Upper lobe of left lung (tissue), 6 donors: Measurements from ENCODE around the gene SLC25A11. TPM values are rescaled to one million over a fixed set of nuclear protein-coding genes. Genes with fewer than 3 reads are reported as not detected.
"Not testable (repeated sequence)": the region's sequence is repeated elsewhere in the genome, so short reads cannot be mapped to it uniquely, and the experiment has no call there.

ENCODE experiments used
- ATAC-seq, 2 donors: fragments of 200-7000 bp; cut with Tn5 transposase; one replicate each; pipeline ENCODE4 v1.9.1; 2022; ENCODE audit warnings: mild to moderate bottlenecking in 2 of 2, moderate library complexity in 2 of 2; ENCODE audit not compliant: low FRiP score in 2 of 2
- DNase-seq, 2 donors: peaks; one replicate each; pipeline ENCODE4 v3.0.0-alpha.2; 2019 to 2020
- H3K27ac ChIP-seq, 4 donors: fragments of 200-600 bp; sonication (generic); one replicate each; pipeline ENCODE4 v1.5.1; 2016 to 2019
- H3K27me3 ChIP-seq, 4 donors: fragments of 200-600 bp; sonication (generic); one replicate each; pipeline ENCODE4 v1.5.1; 2017 to 2019
- H3K36me3 ChIP-seq, 4 donors: fragments of 200-600 bp; sonication (generic); one replicate each; pipeline ENCODE4 v1.5.1; 2016 to 2019
- H3K4me1 ChIP-seq, 4 donors: fragments of 200-600 bp; sonication (generic); one replicate each; pipeline ENCODE4 v1.5.1; 2018 to 2019
- H3K4me3 ChIP-seq, 4 donors: fragments of 200-600 bp; sonication (generic); one replicate each; pipeline ENCODE4 v1.5.1; 2017 to 2019; ENCODE audit warnings: mild to moderate bottlenecking in 2 of 4, moderate library complexity in 1 of 4
- H3K9me3 ChIP-seq, 4 donors: fragments of 200-600 bp; sonication (generic); one replicate each; pipeline ENCODE4 v1.5.1; 2018 to 2019
- CTCF ChIP-seq, 6 experiments: fragments of 450-650 bp in 4 of 6; fragments of 200-600 bp in 2 of 6; sonication (generic) in 2 of 6; IDR thresholded peaks; one replicate each; pipeline ENCODE4 v1.5.1; 2016 to 2019; ENCODE audit warnings: antibody characterized with exemption in 6 of 6
- EP300 ChIP-seq, 4 donors: sonication (generic); formaldehyde crosslinking; IDR thresholded peaks; one replicate each; pipeline ENCODE4 v1.5.1; 2017; ENCODE audit warnings: antibody characterized with exemption in 4 of 4, control low read depth in 2 of 4
- POLR2A ChIP-seq, 4 donors: fragments of 450-650 bp; IDR thresholded peaks; one replicate each; pipeline ENCODE4 v1.5.1; 2016 to 2017; ENCODE audit warnings: antibody characterized with exemption in 4 of 4, mild to moderate bottlenecking in 2 of 4
- POLR2AphosphoS5 ChIP-seq, 2 donors: sonication (generic); formaldehyde crosslinking; IDR thresholded peaks; one replicate each; pipeline ENCODE4 v1.5.1; 2017; ENCODE audit warnings: antibody characterized with exemption in 2 of 2
- WGBS, 2 donors: methylation state at CpG; one replicate each; pipeline ENCODE4 v1.1.5; 2017 to 2018; 5-methylcytosine and 5-hydroxymethylcytosine counted together
- total RNA-seq, 6 donors: library from RNA; depleted of rRNA in 4 of 6; stranded (reverse); fragments of >200 nt in 4 of 6; gene quantifications; one replicate each; pipeline versions ENCODE4 v1.1.0 to v1.2.1, GENCODE V29; 2016 to 2021
- donor health status: DM: no; HTN: no; CAD: no; lungs with moderate emphysema.
- donor health status: DM: no; HTN: yes; CAD: no; lungs with severe emphysema.

Gene SLC25A11
- total RNA-seq, 6 donors from 2014 or later, result 37.5 to 69.2 (median 47.9) TPM

GRCh38 chr17:4933646-4934045 lies 6.2 kb downstream of the SLC25A11 start:
- Histone ChIP-seq H3K27ac (peak overlapping the region in 1 of 4 donors; percentile 36), H3K36me3 (peaks cover 8 to 25% (median 16%) of the 10 kb centered on the region in 4 donors), H3K9me3 (no peaks in the 10 kb centered on the region), H3K27me3 (no peaks in the 10 kb centered on the region), H3K4me1 (peaks cover 12 to 23% (median 13%) of the 10 kb centered on the region in 4 donors), H3K4me3 (no peak overlapping the region)
- TF ChIP-seq POLR2A (IDR thresholded peaks at IDR 0.05), result no peak
- no peak for TF ChIP-seq EP300 (IDR thresholded peaks at IDR 0.05)
- TF ChIP-seq POLR2AphosphoS5 (IDR thresholded peaks at IDR 0.05), result no peak
- TF ChIP-seq CTCF (IDR thresholded peaks at IDR 0.05), result no peak
- ATAC-seq (no peak), DNase-seq (no peak)
- WGBS, 2 donors, result 82 to 85% methylated on average over 4 to 9 of the region's 16 CpGs

GRCh38 chr17:4932756-4933155 lies 7.1 kb downstream of the SLC25A11 start:
- Histone ChIP-seq H3K27ac (no peak overlapping the region), H3K4me1 (peaks cover 5 to 14% (median 8%) of the 10 kb centered on the region in 4 donors), H3K9me3 (no peaks in the 10 kb centered on the region), H3K27me3 (no peaks in the 10 kb centered on the region), H3K36me3 (peaks cover 8 to 17% (median 12%) of the 10 kb centered on the region in 4 donors), H3K4me3 (no peak overlapping the region)
- WGBS, 2 donors, result 90 to 94% methylated on average over 8 to 12 of the region's 12 CpGs
- ATAC-seq, result no peak
- no peak for DNase-seq
- TF ChIP-seq CTCF (IDR thresholded peaks at IDR 0.05) (no peak), POLR2A (IDR thresholded peaks at IDR 0.05) (no peak), POLR2AphosphoS5 (IDR thresholded peaks at IDR 0.05) (no peak), EP300 (IDR thresholded peaks at IDR 0.05) (no peak)

- WGBS, 2 donors, result 75 to 80% methylated on average over 14 of the region's 14 CpGs
Measured at GRCh38 chr17:4931963-4932362, 7.9 kb downstream of the SLC25A11 start, which contains the start of gene GP1BA. Gene GP1BA, plus strand, starts transcription at chr17:4932277. Its CDS starts 328 bp downstream, at chr17:4932605.

GRCh38 chr17:4928881-4929280 lies 11.0 kb downstream of the SLC25A11 start:
- H3K4me3 ChIP-seq, result no peak overlapping the region
- H3K9me3 ChIP-seq, result no peaks in the 10 kb centered on the region
- H3K36me3 ChIP-seq, result no peaks in the 10 kb centered on the region
- no peak overlapping the region for H3K27ac ChIP-seq
- ATAC-seq, result no peak
- peak in 1 of 2 donors; percentile 68 for DNase-seq
- TF ChIP-seq EP300 (IDR thresholded peaks at IDR 0.05), result no peak
- no peak for TF ChIP-seq POLR2AphosphoS5 (IDR thresholded peaks at IDR 0.05)
- no peak for TF ChIP-seq CTCF (IDR thresholded peaks at IDR 0.05)
- no peak for TF ChIP-seq POLR2A (IDR thresholded peaks at IDR 0.05)
- H3K4me1 ChIP-seq, result peaks cover under 1 to 4% (median 1%) of the 10 kb centered on the region in 4 donors
- 96 to 97% methylated on average over 18 of the region's 18 CpGs for WGBS, 2 donors
- H3K27me3 ChIP-seq, result no peaks in the 10 kb centered on the region

More at GRCh38 chr17:4931963-4932362, 7.9 kb downstream of the SLC25A11 start, which contains the start of gene GP1BA:
- no peak within 1 kb of the TSS for H3K27ac ChIP-seq
- TF ChIP-seq POLR2A (IDR thresholded peaks at IDR 0.05), result no peak
- TF ChIP-seq POLR2AphosphoS5 (IDR thresholded peaks at IDR 0.05), result no peak
- TF ChIP-seq EP300 (IDR thresholded peaks at IDR 0.05), result no peak
- no peak for TF ChIP-seq CTCF (IDR thresholded peaks at IDR 0.05)
- peaks cover 5 to 13% (median 8%) of the 10 kb centered on the region in 4 donors for H3K4me1 ChIP-seq
- no peaks in the 10 kb centered on the region for H3K9me3 ChIP-seq
- no peak within 1 kb of the TSS for H3K4me3 ChIP-seq
- no peaks in the 10 kb centered on the region for H3K27me3 ChIP-seq
- DNase-seq (no peak), ATAC-seq (no peak)
- peaks cover 2 to 9% (median 4%) of the 10 kb centered on the region in 4 donors for H3K36me3 ChIP-seq

GRCh38 chr17:4926577-4927335 lies 13.1 kb downstream of the SLC25A11 start:
- not testable (repeated sequence) for H3K27ac ChIP-seq, H3K4me1 ChIP-seq, H3K36me3 ChIP-seq, H3K27me3 ChIP-seq, DNase-seq, ATAC-seq, H3K9me3 ChIP-seq, H3K4me3 ChIP-seq
- 88 to 89% methylated on average over 19 to 24 of the region's 24 CpGs for WGBS, 2 donors
